ENCODE results near the gene CPZ. TPM values are rescaled to one million over a fixed set of nuclear protein-coding genes. Genes with fewer than 3 reads are reported as not detected.

The CPZ gene
- total and polyA plus RNA-seq, 10 of the 15 experiments (the other 5 are each of a cell fraction or from before 2014, with no cell fraction given): not detected

DNA sequence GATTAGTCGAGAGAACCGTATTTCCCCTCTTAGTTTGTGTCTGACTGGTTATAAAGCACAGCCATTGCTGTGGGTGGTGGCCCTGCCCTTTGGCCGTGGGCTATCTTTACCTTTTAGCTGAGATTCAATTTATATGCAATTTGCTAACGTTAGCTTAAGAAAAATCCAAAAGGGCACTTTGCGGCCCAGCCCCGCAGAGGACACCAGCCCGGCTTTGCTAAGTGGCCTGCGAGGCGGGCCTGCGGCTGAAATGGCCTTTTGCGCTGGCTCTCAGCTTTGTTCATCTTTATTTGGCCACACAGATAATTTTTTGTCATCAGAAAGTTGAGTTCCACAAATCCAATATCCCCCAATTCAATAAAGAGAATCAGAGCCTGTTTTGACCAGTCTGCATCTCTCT lies 48.3 kb downstream of the CPZ start (continued):
- TF ChIP-seq, protein P1, sequence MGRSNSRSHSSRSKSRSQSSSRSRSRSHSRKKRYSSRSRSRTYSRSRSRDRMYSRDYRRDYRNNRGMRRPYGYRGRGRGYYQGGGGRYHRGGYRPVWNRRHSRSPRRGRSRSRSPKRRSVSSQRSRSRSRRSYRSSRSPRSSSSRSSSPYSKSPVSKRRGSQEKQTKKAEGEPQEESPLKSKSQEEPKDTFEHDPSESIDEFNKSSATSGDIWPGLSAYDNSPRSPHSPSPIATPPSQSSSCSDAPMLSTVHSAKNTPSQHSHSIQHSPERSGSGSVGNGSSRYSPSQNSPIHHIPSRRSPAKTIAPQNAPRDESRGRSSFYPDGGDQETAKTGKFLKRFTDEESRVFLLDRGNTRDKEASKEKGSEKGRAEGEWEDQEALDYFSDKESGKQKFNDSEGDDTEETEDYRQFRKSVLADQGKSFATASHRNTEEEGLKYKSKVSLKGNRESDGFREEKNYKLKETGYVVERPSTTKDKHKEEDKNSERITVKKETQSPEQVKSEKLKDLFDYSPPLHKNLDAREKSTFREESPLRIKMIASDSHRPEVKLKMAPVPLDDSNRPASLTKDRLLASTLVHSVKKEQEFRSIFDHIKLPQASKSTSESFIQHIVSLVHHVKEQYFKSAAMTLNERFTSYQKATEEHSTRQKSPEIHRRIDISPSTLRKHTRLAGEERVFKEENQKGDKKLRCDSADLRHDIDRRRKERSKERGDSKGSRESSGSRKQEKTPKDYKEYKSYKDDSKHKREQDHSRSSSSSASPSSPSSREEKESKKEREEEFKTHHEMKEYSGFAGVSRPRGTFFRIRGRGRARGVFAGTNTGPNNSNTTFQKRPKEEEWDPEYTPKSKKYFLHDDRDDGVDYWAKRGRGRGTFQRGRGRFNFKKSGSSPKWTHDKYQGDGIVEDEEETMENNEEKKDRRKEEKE (IDR thresholded peaks at IDR 0.05): no peak
- TF ChIP-seq EP300 (IDR thresholded peaks at IDR 0.05; ENCODE audit: borderline replicate concordance in 1 of 2, control insufficient read depth in 1 of 2, low read depth in 2 of 2, low read length in 2 of 2) (no peak), POLR2AphosphoS5 (IDR thresholded peaks at IDR 0.05; ENCODE audit: low read length) (no peak), TCF3 (IDR thresholded peaks at IDR 0.05; ENCODE audit: borderline replicate concordance, insufficient read depth, low read depth, low read length) (no peak), ZNF207 (IDR thresholded peaks at IDR 0.05; ENCODE audit: borderline replicate concordance) (no peak)
- TF ChIP-seq, protein P2, sequence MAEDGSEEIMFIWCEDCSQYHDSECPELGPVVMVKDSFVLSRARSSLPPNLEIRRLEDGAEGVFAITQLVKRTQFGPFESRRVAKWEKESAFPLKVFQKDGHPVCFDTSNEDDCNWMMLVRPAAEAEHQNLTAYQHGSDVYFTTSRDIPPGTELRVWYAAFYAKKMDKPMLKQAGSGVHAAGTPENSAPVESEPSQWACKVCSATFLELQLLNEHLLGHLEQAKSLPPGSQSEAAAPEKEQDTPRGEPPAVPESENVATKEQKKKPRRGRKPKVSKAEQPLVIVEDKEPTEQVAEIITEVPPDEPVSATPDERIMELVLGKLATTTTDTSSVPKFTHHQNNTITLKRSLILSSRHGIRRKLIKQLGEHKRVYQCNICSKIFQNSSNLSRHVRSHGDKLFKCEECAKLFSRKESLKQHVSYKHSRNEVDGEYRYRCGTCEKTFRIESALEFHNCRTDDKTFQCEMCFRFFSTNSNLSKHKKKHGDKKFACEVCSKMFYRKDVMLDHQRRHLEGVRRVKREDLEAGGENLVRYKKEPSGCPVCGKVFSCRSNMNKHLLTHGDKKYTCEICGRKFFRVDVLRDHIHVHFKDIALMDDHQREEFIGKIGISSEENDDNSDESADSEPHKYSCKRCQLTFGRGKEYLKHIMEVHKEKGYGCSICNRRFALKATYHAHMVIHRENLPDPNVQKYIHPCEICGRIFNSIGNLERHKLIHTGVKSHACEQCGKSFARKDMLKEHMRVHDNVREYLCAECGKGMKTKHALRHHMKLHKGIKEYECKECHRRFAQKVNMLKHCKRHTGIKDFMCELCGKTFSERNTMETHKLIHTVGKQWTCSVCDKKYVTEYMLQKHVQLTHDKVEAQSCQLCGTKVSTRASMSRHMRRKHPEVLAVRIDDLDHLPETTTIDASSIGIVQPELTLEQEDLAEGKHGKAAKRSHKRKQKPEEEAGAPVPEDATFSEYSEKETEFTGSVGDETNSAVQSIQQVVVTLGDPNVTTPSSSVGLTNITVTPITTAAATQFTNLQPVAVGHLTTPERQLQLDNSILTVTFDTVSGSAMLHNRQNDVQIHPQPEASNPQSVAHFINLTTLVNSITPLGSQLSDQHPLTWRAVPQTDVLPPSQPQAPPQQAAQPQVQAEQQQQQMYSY (CRISPR knock-in tag; IDR thresholded peaks at IDR 0.05): no peak

All from GM12878 (cell line).